Activated gamma-delta T cell treated with anti-CD3 and anti-CD28 coated beads, Interleukin-2, amount 50 U/mL, for 16 hours (primary cell): ENCODE measurements around the gene NSMF.
A peak's percentile ranks its signal among the peaks of the same experiment; 100 is the strongest.

Source experiments
- DNase-seq: peaks from one replicate; pipeline ENCODE4 v3.0.0-alpha.2; 2020; ENCODE audit warnings: low read depth

The NSMF gene, protein sequence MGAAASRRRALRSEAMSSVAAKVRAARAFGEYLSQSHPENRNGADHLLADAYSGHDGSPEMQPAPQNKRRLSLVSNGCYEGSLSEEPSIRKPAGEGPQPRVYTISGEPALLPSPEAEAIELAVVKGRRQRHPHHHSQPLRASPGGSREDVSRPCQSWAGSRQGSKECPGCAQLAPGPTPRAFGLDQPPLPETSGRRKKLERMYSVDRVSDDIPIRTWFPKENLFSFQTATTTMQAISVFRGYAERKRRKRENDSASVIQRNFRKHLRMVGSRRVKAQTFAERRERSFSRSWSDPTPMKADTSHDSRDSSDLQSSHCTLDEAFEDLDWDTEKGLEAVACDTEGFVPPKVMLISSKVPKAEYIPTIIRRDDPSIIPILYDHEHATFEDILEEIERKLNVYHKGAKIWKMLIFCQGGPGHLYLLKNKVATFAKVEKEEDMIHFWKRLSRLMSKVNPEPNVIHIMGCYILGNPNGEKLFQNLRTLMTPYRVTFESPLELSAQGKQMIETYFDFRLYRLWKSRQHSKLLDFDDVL

DNA sequence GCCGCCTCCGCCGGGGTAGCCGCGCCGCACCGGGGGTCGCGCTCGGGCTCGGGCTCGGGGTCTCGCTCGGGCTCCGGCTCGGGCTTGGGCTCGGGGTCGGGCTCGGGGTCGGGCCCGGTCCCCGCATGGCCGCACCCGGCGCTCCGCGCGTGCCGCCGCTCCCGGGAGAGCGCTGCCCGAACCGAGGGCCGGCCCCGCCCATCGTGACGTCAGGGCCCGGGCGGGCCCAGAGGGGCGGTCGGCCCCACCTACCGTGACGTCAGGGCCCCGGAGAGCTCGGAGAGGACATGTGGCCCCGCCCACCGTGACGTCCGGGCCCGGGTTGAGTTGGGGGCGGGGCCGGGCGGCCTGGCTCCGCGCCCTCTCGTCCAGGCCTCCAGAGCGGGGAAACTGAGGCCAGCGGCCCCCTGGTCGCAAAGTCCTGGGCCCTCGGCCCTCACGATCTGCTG lies at the start of gene NSMF:
Gene NSMF (minus strand): TSS at position 183 of the 449 bp plus-strand sequence. CDS start 232 bp downstream, outside the sequence.
- DNase-seq, result peak; percentile 86

DNA sequence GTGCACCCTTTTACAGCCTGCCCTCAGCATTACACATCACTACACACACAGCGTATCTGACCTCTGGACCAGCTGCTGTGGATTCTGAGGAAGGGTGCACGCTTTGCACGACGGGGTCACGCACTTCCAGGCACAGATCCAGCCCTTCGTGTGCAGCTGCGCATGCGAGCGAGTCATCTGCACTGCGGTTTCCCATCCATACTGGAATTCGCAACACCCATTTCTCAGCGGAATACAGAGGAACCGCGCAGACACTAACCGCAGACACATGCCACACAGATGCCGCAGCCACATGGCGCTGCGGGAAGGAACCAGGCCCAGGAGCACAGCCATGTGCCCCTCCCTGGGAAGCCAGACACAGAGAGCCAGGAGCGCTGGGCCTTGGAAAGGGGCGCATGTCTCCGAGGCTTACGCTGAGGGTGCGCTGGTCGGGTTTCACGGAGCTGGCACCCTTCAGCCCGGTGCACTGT lies 47.6 kb upstream of the NSMF start:
- DNase-seq, result no peak

DNA sequence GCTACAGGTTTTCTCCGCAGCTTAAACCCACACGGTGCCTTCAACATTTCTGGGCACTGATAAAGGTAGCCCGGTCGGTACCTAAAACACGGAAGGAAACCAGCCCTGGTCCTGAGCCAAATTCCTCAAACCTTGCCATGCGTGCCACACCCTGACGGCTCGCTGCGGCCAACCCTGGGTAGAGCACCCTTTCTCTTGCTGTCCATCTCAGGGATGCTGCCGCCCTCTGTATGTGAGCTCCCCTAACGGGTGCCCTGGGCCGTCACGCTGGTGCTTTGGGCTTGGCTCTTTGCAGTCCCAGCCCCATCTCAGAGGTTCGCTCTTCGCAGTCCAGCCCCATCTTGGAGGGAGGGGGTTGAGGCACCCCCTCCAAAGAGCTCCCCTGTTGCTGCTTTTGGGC lies 47.1 kb upstream of the NSMF start:
- no peak for DNase-seq

DNA sequence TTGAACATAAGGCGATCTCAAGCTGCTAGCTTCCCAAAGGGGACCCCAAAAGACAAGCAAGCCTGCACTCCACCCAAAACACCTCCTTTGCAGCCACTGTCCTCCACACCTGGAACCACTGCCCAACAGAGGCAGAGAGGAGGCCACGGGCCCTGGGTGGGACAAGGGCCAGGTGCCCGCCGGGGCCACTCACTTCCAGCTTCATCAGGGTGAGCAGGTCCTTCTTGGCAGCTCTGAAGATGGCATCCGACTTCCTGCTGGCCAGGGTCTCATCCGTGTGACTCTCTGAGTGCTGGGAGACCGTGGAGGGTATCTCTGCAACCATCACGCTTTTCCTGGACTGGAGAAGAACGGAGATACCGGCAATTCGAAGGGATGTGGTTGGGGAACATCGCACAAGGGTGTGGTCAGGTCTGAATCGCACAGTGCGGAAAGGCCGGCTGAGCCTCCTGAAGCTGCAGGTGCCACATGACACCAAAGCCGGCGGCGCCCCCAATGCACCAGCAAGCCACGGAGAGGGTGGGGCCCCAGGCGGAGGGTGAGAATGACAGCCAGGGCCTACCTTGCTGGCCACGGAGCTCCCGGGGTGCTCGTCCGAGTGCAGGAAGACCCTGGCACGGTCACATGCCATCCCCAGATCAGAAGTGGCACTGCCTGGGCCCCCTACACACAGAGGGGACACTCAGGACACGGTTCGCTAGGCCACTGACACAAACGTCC lies 46.4 kb upstream of the NSMF start:
- no peak for DNase-seq

DNA sequence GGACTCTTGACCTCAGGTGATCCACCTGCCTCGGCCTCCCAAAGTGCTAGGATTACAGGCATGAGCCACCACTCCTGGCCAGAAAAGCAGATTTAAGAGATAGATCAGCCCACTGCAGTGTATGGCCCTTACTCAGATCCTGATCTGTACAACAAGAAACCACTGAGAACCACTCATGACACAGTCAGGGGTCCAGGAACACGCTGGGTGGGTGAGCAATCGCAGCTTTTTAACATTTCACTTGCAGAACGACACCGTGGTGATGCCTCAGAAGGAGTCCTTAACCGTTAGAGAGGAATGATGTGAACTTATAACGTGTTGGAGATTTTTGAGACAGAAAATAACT lies 45.3 kb upstream of the NSMF start:
- no peak for DNase-seq

DNA sequence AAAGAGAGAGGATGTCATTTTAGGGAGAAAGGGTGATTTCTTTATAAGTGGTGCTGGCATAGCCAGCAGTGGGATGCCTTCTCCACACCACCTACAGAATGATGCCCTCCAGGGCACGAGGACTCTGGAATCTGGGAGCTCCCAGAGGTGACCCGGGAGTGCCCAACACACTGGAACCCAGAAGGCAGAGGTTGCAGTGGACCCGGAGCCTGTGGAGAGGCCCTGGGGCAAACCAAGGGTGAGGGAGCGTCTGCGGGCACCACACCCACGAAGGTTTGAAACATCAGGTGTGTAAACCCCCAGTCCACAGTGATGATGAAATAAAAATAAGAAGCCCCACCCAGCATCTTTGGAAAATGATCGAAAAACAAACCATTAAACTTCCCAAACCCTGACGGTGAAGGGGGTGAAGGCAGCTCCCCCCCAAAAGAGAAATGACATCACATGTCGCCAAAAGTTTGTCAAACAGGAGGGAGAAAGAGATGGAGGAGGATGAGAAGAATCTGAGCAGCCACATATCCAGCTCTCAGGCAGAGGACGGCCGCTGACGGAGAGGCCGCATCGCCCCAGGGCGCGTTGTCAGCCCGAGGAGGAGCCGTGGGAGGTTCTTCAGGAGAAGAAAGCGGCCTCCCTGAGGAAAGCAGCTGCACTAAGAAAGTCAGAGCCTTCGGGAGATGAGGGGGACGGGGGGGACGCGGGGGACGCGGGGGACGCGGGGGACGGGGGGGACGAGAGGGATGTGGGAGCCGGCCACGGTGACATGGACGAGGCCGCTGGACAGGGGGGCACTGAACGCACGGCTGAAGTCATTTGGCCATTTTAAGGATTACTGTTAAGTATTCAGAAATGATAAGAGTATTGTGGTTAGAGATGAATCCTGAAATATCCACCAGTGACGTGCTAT lies 43.1 kb upstream of the NSMF start:
- no peak for DNase-seq

DNA sequence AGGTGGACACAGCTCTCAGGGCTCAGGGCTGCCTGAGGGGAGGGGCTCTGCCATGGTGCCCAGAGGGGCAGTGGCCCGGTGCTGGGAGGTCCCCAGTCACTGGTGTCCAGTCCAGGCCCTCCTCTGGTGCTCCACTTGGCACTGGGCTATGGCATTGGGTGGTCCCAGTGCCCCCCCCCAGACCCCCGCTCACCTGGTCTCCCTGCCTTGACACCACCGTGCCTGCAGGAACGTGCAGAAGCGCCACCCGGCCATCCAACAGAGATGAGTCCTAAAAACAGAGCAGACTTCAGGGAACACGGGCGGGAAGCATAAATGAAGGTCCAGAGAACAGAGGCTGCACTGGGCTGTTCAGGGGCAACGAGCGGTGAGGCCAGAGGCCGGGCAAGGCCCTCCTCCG lies 42.3 kb upstream of the NSMF start:
- DNase-seq, result no peak

DNA sequence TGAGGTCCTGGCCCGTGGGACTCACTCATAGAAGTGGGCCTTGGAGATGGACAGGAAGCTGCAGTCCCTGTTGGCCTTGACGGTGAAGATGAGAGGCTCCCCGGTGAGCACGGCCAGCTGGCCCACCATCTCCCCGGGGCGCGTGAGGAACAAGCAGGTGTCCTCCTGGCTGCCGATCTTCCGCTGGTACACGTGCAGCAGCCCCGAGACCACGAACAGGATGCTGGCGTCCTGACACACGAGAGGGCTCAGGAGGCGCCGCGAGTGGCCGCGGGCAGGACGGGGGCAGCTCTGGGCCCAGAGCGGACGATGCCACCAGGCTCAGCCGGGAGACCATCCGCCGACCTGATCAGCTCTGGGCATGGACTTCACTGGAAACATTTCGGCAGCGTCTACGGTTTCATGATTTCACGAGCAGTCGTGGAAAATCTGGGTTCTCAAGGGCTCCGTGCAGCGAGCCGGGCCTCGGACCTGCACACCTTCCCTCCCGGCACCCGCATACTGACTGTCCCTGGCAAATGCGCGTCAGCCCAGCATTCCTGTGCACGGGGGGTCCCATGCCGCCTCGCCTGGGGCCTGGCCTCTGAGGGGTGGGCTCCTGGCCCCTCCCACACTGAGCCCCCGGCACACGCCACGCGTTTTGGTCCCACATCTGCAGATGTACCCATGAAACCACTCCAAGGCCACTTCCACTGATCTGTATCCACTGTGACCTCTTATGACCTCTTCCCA lies 41.7 kb upstream of the NSMF start:
- DNase-seq, result no peak

DNA sequence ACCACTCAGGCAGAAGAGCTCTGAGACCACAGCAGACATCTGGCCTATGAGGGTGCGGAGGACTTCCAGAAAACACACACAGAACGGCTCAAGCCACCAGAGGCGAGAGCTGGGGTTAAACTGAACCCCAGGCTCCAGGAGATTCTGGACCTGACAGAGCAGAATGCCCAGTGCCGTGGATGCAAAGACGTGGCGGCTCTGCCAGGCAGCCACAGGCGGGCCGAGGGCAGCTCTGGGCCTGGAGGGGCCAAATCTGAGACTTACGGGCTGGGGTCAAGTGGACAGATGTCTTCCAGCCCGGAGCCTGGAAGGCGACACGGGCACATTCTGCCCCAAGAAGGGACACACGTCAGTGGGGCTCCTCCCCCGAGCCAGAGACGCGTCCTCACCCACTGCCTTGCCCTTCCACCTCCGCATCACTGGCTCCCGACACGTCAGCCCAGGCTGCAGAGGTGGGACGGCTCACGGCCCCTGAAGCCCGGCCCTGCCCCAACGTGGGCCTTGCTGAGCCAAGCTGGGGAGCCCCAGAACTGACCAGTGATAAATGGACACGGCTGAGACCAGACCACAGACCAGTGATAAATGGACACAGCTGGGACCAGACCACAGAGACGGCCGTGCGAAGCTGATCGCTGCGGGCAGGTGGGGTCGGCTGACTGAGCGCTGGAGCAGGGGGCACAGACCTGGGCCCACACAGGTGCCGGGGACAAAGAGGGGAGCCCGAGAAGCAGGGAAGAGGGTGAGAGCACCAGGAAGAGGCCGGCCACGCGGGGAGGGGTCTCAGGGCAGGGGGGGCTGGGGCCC lies 40.9 kb upstream of the NSMF start:
- DNase-seq, result no peak

DNA sequence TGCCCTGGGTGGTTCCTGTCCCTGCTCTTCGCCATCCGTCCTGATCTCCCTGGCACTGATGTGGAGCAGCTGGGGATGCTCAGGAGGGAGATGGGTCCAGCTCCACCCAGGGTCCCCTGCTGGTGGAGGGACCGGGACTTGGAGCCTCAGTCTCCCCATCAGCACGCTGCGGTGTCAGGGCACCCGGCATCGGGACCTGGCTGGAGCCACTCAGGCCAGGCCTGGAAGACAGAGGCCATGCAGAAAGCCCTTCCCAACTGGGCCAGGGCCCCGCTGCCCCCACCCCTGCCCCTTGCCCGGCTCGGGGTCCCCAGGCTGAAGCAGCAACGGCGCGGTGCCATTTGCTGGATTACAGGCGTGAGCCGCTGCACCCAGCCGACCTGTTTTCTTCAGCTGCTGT lies 40.3 kb upstream of the NSMF start:
- DNase-seq, result no peak

DNA sequence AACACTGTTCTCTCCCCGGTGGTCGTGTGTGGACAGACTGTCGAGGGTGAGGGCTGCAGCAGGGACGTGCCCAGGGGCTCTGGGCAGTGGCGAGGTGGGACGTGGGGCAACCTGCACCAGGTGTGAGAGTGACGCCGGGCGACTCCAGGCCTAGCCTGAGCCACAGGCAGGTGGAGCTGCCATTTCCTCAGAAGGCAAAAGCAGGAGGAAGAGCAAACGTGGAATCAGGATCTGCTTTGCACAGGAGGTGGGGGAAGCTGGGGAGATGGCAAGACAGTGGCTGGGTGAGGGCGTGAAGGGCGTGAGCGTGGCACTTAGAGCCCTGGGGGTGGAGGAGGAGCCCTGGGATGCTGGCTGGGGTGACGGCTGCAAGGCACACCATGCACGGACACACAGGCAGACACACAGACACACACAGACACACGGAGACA lies 39.6 kb upstream of the NSMF start:
- no peak for DNase-seq

DNA sequence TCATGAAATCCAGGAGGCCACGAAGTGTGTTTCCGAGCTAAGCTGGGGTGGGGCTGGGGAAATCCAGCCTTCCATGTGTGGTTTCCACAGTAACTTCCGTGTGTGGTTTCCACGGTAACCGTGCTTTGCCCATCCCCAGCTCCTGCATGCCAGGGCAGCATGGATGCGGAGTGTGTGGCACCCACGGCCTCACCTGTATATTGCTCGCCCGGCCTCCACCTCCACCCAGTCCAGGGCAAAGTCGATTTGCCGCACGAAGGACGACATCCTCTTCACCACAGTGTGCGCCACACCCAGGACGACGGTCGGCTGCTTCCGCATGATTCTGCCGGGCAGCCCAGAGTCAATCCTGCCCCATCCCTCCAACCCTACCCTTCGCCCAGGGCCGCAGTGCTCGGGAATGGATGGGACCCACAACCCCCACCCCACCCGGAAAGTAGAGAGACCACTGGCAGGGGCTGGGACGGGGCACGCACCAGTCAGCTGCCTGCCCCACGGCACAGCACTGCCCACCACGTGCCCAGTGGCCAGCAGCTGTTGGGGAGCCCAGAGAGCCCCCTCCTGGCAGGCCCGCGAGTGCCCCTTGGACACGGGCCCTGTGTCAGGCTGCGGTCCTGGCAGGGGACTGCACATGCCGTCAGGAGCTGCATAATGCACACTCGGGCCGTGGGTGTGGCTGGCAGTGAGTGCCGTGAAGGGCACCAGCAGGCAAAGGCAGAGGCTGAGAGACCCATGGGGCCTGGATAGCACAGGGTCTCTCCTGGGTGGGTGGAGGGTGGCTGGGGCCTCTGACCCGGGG lies 39.0 kb upstream of the NSMF start:
- DNase-seq, result no peak

DNA sequence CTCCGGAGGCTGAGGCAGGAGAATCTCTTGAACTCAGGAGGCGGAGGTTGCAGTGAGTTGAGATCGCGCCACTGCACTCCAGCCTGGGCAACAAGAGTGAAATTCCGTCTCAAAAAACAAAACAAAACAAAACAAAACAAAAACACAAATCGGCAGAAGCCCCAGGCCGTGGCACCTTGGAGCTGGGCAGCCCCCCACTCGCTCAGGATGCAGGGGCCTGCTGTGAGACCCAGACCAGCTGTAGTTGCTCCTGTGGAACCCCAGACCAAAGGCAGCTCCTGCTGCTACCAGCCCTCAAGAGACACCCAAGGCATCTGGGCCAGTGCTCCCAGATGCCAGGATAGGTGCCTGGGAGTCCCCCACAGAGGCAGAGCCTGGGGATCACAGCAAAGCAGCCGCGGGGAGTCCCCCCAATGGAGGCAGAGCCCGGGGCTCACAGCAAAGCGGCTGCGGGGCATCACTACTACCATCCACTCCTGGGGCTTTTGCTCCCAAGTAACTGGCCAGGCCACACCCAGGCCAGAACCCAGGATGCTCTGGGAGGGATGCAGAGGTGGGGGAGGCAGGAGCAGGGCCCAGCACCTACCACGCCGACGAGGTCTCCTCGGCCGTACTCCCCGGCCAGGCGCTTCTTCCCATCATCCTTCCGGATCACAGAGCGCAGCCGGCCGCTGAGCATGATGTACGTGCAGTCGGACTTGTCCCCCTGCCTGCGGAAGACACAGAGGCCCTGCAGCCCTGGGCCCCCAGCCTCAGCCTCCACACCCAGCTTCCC lies 37.7 kb upstream of the NSMF start:
- no peak for DNase-seq

DNA sequence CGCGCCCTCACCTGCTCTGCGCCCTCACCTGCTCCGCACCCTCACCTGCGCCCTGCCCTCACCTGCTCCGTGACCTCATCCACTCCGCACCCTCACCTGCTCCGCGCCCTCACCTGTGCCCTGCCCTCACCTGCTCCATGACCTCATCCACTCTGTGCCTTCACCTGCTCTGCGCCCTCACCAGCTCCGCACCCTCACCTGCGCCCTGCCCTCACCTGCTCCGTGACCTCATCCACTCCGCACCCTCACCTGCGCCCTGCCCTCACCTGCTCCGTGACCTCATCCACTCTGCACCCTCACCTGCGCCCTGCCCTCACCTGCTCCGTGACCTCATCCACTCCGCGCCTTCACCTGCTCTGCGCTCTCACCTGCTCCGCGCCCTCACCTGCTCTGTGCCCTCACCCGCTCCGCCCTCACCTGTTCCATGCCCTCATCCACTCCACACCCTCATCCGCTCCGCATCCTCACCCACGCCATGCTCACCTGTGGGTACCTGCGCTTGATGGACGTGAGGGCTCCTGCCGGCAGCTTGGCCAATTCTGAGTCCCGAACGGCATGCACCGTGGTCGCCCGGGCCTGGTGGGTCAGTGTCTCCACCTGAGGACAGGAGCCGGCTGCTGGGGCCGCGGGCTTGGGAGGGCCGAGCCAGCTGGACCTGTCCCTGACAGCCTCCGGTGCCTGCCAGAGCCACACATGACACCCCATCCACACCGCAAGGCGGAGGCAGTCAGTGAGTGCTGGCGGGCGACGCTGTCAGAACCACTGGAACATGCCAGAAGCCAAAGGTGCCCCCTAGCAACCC lies 35.6 kb upstream of the NSMF start:
- no peak for DNase-seq

DNA sequence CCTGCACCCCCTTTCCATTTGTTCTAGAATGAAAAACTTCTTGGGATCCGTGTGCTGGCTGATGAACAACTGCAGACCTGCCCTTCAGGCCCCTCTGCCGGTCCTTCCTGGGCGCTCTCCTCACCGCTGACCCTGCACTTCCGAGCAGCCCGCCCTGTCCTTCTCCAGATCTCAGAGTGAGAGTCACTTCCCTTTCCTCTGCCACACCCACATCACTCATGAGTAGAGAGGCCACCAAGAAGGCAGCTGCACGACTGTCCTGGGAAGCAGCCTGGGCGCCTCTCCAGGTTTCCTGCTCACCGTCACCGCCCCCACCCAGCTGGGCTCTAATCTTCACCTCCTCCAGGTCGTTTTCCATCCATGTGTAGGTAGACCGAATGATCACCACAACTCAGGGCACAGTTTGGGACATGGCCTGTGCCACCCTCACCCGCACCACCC lies 35.0 kb upstream of the NSMF start:
- DNase-seq, result no peak

DNA sequence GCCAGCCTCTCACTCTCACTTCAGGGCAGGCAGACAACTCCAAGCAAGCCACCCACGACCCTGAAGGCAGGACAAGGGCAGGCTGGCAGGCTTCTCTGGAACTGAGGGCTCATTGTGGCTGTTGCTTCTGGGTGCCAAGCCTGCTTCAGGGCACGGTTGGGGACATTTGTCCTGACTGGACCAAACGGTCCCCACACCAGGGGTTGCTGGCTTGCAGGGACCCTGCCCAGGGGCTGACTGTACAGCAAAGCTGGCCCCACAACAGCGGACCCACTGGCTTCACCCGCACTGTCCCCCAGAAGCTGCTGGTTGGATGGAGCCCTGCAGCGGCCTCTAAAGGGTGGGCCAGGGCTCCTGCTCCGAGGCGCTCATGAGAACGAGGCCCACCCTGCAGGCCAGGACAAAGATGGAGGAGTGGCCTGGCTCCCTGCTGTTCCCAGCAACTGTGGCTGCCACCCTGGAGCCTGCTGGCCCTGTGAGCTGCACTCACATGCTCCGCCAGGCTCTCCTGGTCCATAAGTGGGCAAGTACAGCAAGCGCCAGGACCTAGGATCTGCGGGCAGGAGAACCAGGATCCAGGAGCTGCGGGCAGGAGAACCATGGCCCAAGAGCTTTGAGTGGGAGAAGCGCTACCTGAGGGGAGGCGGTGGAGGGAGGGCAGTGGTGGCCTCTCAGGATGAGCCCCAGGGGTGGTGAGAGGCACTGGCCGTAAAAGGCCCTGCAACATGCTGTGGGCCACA lies 34.4 kb upstream of the NSMF start:
- DNase-seq, result no peak
